HG03135 (cell line): Measurements from ENCODE around the gene ARFGAP1.
"Not testable (repeated sequence)": the region's sequence is repeated elsewhere in the genome, so short reads cannot be mapped to it uniquely, and the experiment has no call there.

ENCODE experiments used
- ATAC-seq: cut with Tn5 transposase; IDR thresholded peaks from one replicate; pipeline ENCODE4 v1.9.1; 2021; ENCODE audit warnings: mild to moderate bottlenecking, moderate library complexity; ENCODE audit not compliant: unreplicated experiment

The ARFGAP1 gene

DNA sequence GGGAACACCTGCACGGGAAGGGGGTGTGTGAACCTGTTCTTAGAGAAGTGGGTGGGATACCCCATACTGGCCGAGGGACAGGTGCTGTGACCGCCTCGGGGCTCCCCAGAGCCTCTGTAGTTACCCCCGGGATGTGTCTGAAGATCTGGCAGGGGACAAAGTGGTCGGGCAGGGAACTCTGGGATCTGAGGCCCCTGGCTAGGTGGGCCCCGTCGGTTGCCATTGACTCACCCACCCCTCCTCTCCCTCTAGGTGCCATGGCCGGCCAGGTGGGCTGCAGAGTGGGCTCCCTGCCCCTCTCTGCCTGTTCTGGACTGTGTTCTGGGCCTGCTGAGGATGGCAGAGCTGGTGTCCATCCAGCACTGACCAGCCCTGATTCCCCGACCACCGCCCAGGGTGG is 32.6 kb upstream of the ARFGAP1 start:
- ATAC-seq: no peak

DNA sequence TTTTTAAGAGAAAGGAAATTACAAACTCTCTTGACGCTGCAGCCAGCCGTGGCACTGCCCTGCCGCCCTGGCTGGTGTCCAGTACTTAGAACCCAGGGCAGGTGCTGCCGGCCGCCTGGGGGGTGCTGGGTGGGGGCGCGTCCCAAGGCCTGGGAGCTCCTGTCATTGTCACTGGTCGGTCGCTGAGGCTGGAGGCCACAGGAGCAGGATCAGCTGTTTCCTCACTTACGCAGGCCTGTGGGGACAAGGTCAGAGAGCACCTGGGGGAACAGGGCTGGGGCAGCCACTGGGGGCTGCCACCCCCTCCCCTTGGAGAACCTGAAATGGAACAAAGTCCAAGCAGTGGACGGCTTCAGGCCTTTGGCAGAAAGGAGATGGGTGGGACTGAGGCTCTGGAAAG is 31.3 kb upstream of the ARFGAP1 start:
- ATAC-seq: no peak

DNA sequence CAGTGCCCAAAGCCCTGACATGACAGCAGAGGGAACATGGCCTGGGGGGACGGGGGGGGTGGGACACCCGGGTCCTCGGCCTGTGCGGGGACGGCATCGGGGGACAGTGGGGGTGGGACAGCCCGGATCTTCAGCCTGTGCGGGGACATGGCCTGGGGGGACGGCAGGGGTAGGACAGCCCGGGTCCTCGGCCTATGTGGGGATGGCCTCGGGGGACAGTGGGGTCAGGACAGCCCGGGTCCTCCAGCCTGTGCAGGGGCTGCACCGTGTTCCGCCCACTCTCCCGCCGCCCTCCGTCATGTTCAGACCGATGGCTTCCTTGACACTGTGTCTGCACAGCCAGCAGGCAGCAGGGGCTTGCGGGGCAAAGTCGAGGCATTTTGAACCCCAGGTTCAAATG is 29.9 kb upstream of the ARFGAP1 start:
- ATAC-seq: no peak

DNA sequence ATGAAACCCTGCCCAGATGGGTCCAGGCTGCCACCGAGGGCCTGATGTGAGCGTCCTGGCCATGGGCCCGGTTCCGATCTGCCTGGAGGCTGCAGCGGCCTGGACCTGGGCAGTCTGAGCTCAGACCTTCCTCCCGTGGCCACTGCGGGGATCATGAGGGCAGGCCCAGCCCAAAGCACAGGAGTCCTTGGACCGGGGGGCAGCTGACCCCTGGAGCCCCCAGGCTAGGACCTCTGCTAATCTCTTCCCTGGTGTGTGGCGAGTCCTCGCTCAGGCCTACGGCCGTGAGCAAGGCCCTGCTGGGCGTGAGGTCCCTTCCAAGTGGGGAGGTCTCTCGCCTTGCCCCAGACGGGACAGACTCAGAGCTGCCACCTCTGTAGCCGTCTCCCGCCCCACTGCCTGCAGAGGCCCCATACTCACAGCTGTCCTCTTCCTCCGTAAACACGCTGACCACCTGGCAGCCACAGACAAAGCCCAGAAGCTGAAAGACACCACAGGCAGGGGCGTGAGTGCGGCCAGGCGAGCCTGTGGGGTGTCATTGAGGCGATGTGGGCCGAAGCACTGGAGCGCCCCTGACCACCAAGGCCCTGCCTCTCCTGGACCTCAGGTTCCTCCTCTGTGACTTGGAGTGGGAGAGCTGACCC is 28.9 kb upstream of the ARFGAP1 start:
- ATAC-seq: no peak

DNA sequence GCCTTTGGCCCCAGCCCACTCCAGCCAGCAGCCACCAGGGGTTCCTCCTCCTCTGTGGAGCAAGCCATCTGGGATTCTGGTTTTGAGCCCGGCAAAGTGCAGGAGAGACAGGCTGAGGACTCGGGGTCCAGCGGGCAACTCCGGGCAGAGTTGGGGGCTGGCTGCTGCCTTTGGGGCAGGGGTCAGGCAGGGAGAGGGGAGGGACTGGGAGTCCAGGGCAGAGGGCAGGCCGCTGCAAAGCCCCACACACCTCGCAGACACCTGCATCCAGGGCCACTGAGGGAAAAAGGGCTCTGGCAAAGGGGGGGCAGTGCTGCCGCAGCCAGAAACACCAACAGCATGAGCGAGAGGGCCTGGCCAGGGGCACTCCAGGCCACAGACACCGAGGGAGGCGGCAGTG is 28.1 kb upstream of the ARFGAP1 start:
- no peak for ATAC-seq

DNA sequence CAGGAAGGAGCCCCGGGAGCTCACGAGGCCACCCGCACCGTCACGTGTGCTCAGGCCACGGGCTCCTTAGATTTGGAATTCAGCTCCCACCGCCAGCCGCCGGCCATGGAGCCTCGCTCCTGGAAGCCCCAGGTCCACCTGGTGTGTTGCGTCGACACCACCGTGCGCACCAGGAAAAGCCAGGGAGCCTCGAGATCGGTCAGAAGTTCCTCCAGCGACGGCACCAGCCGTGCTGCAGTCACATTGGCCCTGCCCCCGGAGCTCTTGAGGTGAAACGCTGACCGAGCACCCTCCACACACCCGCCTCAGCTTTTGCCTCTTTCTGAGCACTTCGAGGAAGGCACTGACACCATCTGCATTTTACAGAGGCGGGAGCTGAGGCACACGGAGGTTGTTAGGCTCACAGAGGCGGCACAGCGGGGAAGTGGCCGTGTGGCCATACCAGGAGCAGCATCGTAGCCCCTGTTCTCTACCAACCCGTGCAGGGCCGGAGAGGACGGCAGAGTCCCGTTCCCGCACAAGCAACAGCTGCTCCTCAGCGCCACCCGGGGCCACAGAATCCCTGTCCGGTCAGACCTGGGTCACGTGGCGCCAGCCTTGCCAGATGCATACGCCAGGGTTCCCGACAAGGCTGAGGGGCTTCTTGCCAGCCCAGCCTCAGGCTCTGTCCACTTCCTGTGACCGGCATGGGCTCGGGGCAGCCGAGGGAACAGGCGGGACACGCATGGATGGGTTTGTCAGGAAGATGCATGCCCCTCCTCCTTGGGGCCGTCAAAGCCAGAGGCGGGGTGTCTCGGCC is 25.9 kb upstream of the ARFGAP1 start:
- ATAC-seq: no peak

DNA sequence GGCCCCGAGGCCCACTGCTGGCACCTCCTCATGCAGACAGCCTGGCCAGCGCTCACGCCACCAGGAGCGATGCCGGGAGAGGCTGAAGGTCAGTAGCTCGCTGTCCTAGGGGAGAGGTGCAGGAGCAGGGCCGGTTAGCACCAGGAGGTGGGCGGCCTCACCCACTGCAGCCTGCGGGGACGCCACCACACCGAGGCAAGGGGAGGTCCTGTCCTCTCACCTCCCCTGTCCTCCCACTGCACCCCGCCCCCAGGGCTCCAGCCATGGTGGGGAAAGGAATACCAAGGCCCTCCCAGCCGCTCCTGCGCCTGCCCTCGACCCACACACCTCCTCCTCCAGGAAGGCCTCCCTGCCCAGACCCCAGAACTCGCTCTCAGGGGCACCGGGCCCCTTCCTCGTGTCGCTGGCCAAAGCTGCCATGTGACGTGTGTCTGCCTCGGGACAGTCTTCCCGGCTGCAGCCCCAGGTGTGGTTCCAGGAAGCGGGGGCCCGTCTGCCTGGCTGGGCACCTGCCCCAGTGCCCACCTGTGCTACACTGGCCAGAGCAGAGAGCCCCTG is 24.9 kb upstream of the ARFGAP1 start:
- no peak for ATAC-seq

DNA sequence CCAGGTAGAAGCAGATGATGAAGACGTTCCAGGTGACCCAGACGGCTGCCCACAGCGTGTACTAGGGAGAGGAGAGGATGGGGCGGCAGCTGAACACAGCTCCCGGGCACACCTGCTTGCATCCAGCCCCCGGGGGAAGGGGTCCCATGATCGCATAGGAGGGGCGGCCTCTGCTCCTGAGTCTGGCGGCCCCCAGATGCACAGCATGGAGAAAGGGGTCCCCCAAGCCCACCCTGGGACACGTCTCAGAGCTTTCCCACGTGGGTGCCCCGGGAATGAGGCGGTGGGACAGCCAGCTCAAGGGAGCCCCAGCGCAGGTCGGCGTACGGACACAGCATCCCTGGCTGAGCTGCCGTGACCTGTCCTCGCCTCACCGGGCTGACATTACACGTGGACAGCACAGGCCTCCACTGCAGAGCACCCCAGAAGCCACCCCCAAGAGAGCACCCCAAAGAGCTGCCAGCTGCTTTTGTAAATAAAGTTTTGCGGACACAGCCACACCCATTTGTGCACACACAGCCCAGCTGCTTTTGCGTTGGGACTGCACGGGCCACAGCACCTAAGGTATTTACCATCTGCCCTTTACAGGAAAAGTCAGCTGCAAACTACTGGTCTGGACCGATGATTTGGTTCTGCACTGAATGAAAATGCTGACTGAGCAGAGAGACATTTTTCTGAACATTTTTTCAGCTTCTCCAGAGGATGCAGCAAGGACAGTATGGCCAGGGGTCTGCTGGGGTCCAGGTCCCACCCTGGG is 23.6 kb upstream of the ARFGAP1 start:
- no peak for ATAC-seq

DNA sequence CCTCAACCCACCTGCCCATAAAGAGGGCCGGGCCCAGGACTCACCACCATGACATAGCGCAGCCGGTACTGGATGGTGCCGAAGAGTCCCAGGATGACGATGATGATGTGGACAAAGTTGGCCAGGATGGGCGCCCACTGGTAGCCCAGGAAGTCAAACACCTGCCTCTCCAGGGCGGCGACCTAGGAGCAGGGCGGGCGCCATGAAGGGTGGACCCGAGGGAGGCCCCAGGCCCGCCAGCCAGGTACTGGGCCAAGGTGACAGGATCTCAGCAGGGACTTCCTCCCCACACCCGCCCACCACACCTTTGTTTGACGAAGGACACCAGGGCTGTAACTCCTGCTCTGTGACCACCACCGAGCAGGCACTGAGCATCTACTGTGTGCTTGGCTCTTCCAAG is 22.7 kb upstream of the ARFGAP1 start:
- no peak for ATAC-seq

DNA sequence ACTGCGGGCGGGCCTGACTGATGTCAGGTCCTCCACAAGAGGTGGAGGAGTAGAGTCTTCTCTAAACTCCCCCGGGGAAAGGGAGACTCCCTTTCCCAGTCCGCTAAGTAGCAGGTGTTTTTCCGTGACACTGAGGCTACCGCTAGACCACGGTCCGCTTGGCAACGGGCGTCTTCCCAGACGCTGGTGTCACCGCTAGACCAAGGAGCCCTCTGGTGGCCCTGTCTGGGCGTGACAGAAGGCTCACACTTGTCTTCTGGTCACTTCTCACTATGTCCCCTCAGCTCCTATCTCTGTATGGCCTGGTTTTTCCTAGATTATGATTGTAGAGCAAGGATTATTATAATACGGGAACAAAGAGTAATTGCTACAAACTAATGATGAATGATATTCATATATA is 21.3 kb upstream of the ARFGAP1 start:
- ATAC-seq: not testable (repeated sequence)

DNA sequence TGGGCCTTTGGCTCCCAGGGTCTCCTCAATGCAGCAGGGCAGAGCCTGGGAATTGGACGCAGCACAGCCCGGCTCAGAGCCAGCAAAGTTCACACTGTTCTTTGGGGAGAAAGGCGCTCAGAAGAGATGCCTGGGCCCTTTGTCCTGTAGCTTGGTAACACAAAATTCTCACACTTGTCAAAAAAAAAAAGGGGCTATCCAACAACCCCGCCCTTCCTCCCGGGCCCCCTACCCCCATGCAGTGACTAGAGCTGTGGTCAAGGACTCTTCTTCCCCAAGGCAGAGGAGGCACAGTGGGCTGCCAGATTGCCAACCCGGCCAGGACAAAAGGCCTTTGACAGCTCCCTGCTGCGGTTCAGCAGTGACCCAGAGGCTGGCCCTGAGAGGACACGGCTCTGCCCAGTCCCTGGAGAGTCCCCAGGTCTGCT is 20.3 kb upstream of the ARFGAP1 start:
- no peak for ATAC-seq

DNA sequence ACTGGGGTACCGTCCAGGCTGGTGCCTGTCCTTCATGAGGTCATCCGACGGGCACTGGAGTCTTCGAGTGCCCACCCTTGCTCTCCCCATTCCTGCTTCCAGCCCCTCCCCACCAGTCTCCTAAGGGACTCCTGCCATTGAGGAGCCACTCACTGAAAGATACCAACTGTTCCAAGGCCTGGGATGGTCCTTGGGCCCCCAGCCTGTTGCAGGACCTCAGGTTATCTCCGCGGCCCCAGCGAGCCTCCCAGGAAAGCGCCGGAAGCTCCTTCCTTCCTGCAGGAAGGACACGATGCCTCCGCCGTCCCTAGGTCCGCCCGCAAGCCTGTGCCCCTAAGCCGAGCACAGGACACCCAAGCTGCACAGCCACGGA is 19.6 kb upstream of the ARFGAP1 start:
- ATAC-seq: no peak

DNA sequence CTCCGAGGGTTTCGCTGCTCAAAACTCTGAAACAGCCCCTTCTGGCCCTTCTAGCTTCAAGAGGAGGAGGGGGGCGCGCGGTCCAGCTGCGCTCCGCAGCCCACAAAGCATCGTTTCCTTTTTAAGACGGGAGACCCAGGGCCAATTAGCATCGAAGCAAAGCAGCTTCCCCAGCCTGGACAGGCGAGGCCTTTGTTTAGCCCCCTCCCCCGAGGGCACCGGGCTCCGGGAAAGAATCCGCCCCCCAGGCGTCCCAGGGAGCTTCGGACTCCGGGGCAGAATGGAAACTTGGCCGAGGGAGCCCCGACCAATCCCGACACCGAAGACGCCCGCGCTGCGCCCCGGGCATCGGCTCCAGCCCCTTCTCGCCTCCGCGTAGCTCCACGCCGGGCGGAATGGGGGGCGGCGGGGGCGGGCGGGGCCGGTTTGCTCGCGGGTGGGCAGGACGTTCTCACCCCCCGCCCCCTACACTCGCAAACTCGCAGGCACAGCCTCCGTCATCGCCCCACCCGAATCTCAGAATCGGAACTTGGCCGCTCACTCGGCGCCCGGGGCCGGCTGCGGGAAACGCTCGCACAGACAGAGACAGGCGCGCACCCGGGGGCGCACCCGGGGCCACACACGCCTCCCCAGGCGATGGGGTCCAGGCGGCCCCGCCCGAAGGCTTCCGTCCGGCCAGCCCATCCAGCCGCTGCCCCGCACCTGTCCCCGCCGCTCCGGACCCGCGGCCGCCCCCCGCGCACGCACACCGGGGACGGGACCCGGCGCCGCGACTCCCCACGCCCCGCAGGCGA is 19.0 kb upstream of the ARFGAP1 start:
- no peak for ATAC-seq

DNA sequence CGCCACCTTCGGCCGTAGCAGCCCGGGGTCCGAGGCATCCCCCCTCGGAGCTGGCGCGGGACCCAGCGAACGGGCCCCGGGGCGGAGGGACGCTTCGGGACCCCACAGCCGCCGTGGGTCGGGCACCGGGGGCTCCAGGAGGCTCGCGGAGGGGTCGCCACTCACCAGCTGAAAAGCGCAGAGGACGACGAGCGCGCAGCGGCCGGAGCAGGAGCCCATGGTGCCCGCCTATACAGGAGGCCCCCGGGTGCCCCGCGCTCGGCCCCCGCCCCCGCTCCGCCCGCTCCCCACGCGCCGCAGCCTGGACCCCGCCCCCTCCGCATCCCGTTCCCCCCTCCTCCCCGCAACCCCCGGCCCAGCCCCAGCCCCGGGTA is 18.4 kb upstream of the ARFGAP1 start, which contains the start of gene NKAIN4:
Gene NKAIN4, minus strand, starts transcription at position 232 of the 374 bp plus-strand sequence. Its CDS starts 13 bp downstream, at position 219.
- no peak for ATAC-seq

DNA sequence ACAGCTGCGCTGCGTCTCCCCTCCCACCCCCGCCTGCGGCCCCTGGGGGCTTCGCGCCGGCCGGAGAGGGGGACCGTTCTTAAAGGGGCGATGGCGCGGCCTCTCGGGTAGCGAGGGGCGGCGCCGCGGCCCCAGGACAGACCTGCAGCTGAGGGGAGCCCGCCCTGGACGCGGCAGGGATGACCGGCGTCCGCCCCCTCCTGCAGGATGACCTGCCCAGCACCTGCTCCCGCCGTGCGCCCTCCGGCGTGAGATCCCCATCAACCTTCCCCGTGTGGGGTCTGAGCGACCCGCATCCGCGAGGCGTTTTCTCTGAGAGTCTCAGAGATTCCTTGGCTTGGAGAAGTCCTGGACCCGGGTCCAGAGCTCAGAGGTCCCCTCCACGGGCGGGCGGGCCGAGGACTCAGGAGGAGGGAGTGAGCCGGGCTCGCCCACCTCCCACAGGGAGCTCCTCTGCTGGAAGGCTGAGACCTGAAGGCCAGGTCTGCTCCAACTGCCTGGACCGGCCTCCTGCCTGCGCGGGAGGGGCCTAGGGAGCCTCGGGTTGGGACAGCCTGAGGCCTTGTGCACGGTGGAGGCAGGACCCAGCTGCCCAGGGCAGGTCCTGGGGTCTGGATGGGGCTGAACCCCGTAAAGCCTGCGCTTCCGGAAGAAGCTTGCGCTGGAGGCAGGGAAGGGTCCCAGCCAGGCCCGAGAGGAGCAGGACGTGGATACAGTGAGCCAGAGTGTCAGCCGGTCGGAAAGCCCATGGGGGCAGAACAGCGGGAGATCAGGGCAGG is 17.8 kb upstream of the ARFGAP1 start:
- ATAC-seq: no peak

DNA sequence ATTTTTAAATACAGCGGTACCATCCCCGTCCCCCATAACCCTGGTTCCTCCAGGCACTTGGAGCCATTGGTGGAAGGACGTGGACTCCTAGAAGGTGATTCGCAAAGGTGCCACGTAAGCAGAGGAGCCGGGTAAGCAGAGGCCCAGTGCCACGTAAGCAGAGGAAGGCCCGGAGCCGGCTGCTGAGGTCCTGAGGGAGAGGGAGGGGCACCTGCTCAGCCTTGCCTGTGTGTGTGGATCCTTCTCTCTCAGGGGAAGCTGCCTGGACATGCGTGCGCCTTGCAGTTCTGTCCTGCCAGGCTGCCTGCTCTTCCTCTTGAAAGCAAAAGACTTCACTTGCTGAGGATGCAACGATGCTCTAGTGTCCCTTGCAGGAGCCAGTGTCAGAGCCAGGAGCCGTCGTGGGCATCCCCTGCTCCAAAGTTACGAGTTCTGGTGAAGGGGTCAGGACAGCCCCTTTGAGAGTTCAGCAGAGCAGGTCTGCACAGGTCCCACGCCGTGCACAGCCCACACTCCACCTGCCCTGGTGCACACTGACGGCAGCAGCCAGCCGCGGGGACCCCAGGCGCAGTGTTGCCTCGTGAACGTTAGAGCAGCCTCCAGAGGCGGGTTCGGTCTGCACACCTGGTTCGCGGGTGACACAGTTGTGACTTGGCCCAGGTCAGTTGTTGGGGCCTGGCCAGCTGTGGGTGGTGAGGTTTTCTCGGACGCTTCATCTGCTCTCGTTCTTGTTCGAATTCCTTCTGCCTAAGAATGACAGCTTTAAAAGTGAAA is 16.5 kb upstream of the ARFGAP1 start:
- ATAC-seq: no peak

DNA sequence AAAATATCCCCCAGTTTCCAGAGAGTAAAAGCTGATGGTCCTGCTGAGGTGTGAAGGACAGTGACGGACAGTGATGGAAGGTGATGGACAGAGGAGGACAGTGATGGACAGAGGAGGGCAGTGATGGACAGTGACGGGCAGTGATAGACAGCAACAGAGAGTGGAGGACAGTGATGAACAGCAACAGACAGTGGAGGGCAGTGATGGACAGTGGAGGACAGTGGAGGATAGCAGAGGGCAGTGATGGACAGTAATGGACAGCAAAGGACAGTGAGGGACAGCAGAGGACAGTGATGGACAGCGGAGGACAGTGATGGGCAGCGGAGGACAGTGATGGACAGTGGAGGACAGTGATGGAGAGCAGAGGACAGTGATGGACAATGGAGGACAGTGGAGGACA is 15.7 kb upstream of the ARFGAP1 start:
- no peak for ATAC-seq

DNA sequence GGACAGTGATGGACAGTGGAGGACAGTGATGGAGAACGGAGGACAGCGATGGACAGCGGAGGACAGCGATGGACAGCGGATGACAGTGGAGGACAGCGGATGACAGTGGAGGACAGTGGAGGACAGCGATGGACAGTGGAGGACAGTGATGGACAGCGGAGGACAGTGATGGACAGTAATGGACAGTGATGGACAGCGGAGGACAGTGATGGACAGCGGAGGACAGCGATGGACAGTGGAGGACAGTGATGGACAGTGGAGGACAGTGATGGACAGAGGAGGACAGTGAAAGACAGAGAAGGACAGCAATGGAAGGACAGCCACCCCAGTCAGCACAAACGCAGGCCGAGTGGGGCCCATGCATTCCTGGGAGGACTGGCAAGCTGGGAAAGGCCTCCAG is 15.0 kb upstream of the ARFGAP1 start:
- ATAC-seq: no peak

DNA sequence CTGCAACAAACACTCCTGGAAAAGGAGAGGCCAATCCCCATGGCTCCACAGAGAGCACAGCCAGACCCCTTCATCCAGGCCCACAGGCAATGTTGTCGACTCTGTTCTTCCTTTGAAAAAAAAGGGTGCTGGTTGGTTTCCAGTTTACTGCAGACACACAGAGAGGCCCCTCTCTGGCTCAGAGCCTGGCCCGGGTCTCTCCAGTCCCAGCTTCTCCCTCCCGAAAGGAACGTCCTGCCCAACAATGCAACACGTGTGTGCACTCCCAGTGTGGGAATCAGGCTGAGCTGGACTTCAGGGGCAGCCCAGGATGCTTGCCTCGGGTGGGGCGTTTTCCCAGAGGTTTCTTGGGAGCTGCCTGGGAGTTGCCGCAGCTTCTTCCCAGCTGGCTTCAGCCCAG is 13.8 kb upstream of the ARFGAP1 start:
- no peak for ATAC-seq
